Measurements from ENCODE around the gene STX1B.

- TF ChIP-seq CTCF (IDR thresholded peaks at IDR 0.05), result no peak
- TF ChIP-seq POLR2AphosphoS5 (IDR thresholded peaks at IDR 0.05), result peak; percentile 63 to 83 (median 78)
These were observed 23.5 kb upstream of the STX1B start for GRCh38 chr16:31033709-31034492.
